ENCODE measurements around the gene NKRF. TPM values are rescaled to one million over a fixed set of nuclear protein-coding genes. Genes with fewer than 3 reads are reported as not detected.

The NKRF gene
- total RNA-seq, 1 donor from 2014 or later, result 4.2 TPM

- peak; percentile 66 for DNase-seq (ENCODE audit: missing footprints)
- no peak for ATAC-seq
- intact Hi-C loops (cut with DNase I), result no loop called here
Observed at GRCh38 chrX:119618439-119618838, 12.2 kb upstream of the NKRF start.

GRCh38 chrX:119617517-119618164 is 11.4 kb upstream of the NKRF start:
- DNase-seq (ENCODE audit: missing footprints) (no peak), ATAC-seq (no peak)
- intact Hi-C loops (cut with DNase I), result no loop called here

- DNase-seq (ENCODE audit: missing footprints) (no peak), ATAC-seq (no peak)
- intact Hi-C loops (cut with DNase I), result no loop called here
Observed at GRCh38 chrX:119614776-119615175, 8.6 kb upstream of the NKRF start.

GRCh38 chrX:119607018-119607389 is 780 bp upstream of the NKRF start:
- ATAC-seq (no peak), DNase-seq (ENCODE audit: missing footprints) (no peak)
- intact Hi-C loops (cut with DNase I), result loop anchor here (5.0 to 10.0 kb wide), 3 partner anchors 80 to 125 kb away; no protein-coding TSS in a partner anchor

- peak; percentile 65 for ATAC-seq
- intact Hi-C loops (cut with DNase I), result loop anchor here (1.0 to 10.0 kb wide), 4 partner anchors 82 to 186 kb away; partner anchors contain the start of gene RPL39
- DNase-seq (ENCODE audit: missing footprints), result no peak
Observed at GRCh38 chrX:119605464-119606279, 552 bp downstream of the NKRF start.

DNA sequence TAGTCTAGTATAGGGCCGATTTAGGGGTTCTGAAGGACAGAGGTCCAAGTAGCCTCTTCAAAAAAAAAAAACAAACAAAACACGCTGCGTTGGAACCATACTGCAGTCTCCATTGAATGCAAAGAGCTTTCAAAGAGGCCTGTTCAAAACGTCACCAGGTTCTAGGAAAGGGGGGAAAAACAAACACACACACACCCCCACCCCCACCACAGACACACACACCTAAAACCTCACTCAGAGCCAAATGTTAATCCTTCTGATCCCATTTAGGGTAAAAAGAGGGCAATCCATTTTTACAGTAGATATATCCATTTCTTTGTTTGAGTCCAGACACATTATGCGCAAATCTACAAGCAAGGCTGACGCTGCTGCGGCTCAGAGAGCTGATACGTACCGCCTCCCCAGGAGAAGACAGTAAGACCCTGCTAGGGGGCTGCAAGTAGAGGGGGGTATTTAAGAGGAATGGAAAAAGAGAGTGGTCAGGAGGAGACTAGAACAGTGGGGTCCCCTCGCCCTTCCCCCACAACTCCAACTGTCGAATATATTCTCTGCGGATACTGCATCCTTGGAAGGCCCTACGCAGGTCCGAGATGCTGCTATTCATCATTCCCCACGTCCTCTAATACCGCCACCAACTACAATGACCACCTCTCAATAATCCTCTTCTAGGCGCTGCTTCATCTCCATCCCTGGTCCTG is 1.3 kb downstream of the NKRF start:
- peak; percentile 48 for DNase-seq (ENCODE audit: missing footprints)
- intact Hi-C loops (cut with DNase I), result loop anchor here (5.0 to 10.0 kb wide), 3 partner anchors 82 to 127 kb away; no protein-coding TSS in a partner anchor
- no peak for ATAC-seq

GRCh38 chrX:119602701-119603255 is 3.4 kb downstream of the NKRF start:
- no peak for ATAC-seq
- intact Hi-C loops (cut with DNase I), result loop anchor here (10.0 kb wide), 1 partner anchor 88 kb away; no protein-coding TSS in a partner anchor
- DNase-seq (ENCODE audit: missing footprints), result no peak

DNA sequence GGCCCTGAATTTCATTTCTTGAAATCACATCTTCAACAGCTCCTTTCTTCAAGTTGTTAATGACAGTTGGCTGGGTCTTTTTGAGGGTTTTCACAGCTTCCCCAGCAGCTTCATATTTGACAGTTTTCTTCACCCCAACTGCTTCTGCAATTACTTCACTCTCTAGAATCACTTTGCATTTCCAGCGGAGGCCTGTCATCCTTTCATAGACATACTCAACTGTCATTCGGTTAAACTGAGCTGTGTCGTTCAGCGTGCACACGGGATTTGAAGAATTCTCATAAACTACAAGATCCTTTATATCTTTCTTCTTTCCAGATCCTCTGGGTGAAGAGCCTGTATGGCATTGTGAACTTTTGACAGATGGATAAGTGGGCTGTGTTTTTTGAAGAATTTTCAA is 16.4 kb downstream of the NKRF start:
- intact Hi-C loops (cut with DNase I), result no loop called here
- no peak for DNase-seq (ENCODE audit: missing footprints)
- no peak for ATAC-seq

DNA sequence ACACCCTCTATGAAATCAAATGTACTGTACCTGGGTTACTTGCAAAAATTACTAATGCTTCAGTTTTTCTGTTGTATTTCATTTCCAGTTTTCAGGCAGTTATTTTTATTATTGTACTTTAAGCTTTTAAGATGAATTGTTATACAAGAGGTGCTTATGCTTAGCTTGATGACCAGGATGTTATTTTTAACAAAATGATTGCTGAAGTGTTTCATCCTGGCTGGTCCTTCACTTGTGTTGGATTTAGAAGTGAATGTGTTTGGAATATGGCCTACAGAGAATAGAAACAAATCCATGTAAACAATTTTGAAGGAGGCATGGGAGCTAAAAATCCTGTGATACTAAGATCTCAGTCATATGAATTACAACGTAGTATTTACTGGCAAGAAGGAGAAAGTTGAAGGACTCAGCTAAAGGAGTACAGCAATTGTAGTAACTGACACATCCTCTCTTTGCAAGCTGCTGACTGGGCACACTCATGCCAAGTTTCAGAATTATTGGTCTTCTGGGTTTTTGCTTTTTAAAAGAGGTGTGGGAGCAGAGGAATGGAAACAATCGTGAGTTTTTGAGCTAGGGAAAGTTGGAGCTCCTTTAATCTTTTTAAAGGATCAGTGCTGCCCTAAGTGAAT is 22.7 kb downstream of the NKRF start:
- DNase-seq (ENCODE audit: missing footprints) (no peak), ATAC-seq (no peak)
- intact Hi-C loops (cut with DNase I), result no loop called here

- intact Hi-C loops (cut with DNase I), result no loop called here
- DNase-seq (ENCODE audit: missing footprints) (no peak), ATAC-seq (no peak)
Observed at GRCh38 chrX:119579414-119579813, 26.8 kb downstream of the NKRF start.

DNA sequence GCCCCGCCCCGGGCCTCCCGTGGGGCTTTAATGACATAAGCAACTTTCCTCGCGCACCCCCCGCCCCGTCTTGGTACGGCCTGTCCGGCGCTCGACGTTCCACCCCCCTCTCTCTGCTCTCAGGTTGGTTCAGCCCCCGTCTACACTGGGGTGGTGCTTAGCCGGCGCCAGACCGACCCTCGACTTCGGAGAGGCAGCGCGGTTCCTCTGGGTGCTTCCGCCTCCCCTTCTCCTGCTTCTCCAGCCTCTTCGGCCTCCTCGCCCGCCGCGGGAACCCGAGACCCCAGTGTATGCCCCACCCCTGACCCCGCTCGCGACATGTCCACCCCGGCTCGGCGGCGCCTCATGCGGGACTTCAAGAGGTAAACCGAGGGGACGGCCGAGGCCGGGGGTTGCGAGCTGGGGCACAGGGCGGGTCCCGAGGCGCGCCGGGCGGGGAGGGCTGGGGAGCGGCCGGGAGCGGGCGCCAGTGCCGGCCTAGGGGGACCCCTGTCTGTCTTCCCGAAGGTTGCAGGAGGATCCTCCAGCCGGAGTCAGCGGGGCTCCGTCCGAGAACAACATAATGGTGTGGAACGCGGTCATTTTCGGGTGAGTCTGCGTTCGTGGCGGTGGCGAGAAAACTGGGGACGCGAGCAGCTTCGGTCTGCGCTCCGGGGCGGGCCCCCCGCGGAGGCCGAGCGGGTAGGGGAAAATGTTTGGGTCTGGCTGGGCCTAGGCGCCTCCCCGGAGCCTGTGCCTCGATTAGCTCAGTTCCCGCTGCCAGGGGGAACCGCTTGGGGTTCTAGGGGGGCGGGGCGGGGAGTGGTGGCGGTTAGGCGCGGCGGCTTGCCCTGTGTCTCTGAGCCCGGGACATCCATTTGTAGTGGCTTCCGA is 31.6 kb downstream of the NKRF start, which contains the start of gene UBE2A:
Gene UBE2A, plus strand, starts transcription at position 170 of the 873 bp plus-strand sequence. Its CDS starts 149 bp downstream, at position 319.
- peak; percentile 97 for DNase-seq (ENCODE audit: missing footprints)
- intact Hi-C loops (cut with DNase I), result loop anchor here (5.0 kb wide), 1 partner anchor 298 kb away; the partner anchor contains the start of genes NDUFA1 and RNF113A
- peak; percentile 98 for ATAC-seq

- peak; percentile 45 for ATAC-seq
- intact Hi-C loops (cut with DNase I), result loop anchor here (5.0 kb wide), 1 partner anchor 298 kb away; the partner anchor contains the start of genes NDUFA1 and RNF113A
- no peak for DNase-seq (ENCODE audit: missing footprints)
Observed at GRCh38 chrX:119573840-119574393, 32.3 kb downstream of the NKRF start.

GRCh38 chrX:119573222-119573621 is 33.0 kb downstream of the NKRF start:
- intact Hi-C loops (cut with DNase I), result loop anchor here (5.0 kb wide), 1 partner anchor 299 kb away; the partner anchor contains the start of genes NDUFA1 and RNF113A
- DNase-seq (ENCODE audit: missing footprints), result no peak
- ATAC-seq, result no peak

DNA sequence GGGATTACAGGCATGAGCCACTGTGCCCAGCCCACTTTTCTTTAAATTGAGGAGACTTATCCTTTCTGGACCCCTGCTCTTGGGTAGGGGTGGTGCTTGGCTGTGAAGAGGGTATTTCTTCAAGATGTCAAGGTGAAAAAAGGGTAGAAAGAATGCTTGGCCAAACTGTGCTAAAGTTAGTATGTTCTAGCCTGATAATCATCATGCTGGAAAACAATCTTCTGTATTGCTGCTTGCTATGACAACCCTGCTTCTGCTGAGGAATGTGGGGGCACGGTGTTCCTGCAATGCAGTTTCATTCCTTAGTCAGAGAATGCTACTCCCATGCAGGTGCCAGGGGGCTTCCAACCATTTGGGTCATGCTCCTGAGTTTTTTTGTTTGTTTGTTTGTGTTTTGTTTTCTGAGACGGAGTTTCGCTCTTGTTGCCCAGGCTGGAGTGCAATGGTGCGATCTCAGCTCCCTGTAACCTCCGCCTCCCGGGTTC is 35.8 kb downstream of the NKRF start:
- DNase-seq (ENCODE audit: missing footprints) (no peak), ATAC-seq (no peak)
- intact Hi-C loops (cut with DNase I), result loop anchor here (5.0 kb wide), 1 partner anchor 302 kb away; the partner anchor contains the start of genes NDUFA1 and RNF113A

DNA sequence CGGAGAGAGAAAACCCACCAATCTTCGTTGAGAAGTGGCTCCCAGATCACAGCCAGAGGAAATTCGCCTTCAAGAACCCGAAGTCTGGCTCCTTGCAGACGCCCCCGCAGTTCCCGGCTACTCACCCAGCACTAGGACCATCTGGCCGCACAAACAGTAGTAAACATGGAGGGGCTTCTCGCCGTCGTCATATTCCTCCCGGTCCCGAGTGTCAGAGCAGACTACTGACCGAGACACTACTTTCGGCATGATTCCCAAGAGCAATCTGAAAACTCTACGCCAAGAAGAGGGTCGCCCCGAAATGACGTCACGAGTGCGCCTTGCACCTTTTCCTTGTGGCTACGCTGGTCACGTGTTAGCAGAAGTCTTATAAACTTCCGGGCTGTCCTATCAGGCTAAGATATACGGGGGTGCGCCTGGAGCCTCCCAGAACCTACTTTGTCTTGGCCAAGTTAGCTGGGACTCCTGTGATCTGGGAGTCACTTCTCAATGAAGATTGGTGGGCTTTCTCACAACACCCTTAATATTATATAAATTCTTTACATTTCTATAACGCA is 41.0 kb downstream of the NKRF start, which contains the start of gene STEEP1:
Gene STEEP1, minus strand, starts transcription at position 303 of the 557 bp plus-strand sequence. Its CDS starts 54 bp downstream, at position 249.
- peak; percentile 94 for DNase-seq (ENCODE audit: missing footprints)
- ATAC-seq, result peak; percentile 95
- intact Hi-C loops (cut with DNase I), result no loop called here

DNA sequence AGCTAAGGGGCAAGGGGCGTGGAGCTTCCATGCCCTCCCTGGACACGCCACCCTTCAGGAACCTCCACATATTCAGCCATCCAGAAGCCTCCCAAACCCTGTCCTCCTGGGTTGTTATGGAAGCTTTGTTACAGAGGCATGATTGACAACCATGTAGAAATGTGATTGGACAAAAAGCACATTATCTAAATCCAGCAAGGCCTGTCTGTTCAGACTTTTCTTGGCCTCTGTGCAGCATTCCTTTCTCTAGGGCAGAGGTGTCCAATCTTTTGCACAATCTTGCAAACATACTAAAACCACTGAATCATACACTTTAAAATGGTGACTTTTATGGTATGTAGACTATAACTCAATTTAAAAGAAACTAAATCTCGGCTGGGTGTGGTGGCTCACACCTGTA is 53.7 kb downstream of the NKRF start:
- DNase-seq (ENCODE audit: missing footprints), result no peak
- intact Hi-C loops (cut with DNase I), result no loop called here
- ATAC-seq, result no peak

Data from Right ventricle myocardium inferior (tissue), 1 donor.